B cell (primary cell): ENCODE data around the gene ARID1A. TPM values are rescaled to one million over a fixed set of nuclear protein-coding genes. Genes with fewer than 3 reads are reported as not detected.
A peak's percentile ranks its signal among the peaks of the same experiment; 100 is the strongest.

Experiments
- ATAC-seq: fragments of 200-7000 bp; cut with Tn5 transposase; one replicate; pipeline ENCODE4 v1.10.0; 2021; ENCODE audit warnings: low read depth, mild to moderate bottlenecking, moderate number of reproducible peaks, moderate library complexity
- CTCF ChIA-PET: fragments of 350-600 bp; sonication (Branson Sonifier 250); formaldehyde crosslinking; loops from one replicate; lab custom pipeline; 2021; ENCODE audit warnings: antibody characterized with exemption, inconsistent platforms; lab: Charles Lee
- POLR2A ChIA-PET: fragments of 350-600 bp; sonication (Branson Sonifier 250); formaldehyde crosslinking; loops from one replicate; lab custom pipeline; 2021; ENCODE audit warnings: antibody characterized with exemption; lab: Charles Lee
- DNase-seq: peaks from one replicate; pipeline ENCODE4 v3.0.0; 2013
- H2AFZ ChIP-seq: 2 replicates; pipeline ENCODE4 v1.6.1; 2012; ENCODE audit warnings: mild to moderate bottlenecking, low read depth, low read length; ENCODE audit not compliant: insufficient read depth, poor library complexity, severe bottlenecking
- H3K27ac ChIP-seq, 2 donors: 1 replicate in 1 of 2; 2 replicates in 1 of 2; pipeline ENCODE4 v1.5.1; 2012 to 2013; ENCODE audit warnings: low read length in 2 of 2, mild to moderate bottlenecking in 2 of 2, moderate library complexity in 1 of 2
- H3K27me3 ChIP-seq, 4 experiments: fragments of 200-600 bp in 1 of 4; sonication (generic) in 1 of 4; replicated peaks in 1 of 4; 1 replicate in 2 of 4; 2 replicates in 2 of 4; pipeline versions ENCODE4 v1.6.1 to v1.7.0; 2013 to 2016; ENCODE audit warnings: low read length in 3 of 4, mild to moderate bottlenecking in 2 of 4, mixed read lengths in 1 of 4, moderate library complexity in 1 of 4; ENCODE audit not compliant: insufficient read depth in 4 of 4, control insufficient read depth in 3 of 4; ENCODE audit errors: control extremely low read depth in 1 of 4
- H3K36me3 ChIP-seq, 2 experiments: replicated peaks in 1 of 2; 1 replicate in 1 of 2; 2 replicates in 1 of 2; pipeline versions ENCODE4 v1.6.1 to v1.7.1; 2013; ENCODE audit warnings: low read length in 1 of 2; ENCODE audit not compliant: insufficient read depth in 2 of 2, control insufficient read depth in 1 of 2; ENCODE audit errors: control extremely low read depth in 1 of 2, extremely low read depth in 1 of 2
- H3K4me1 ChIP-seq, 2 donors: fragments of 200-600 bp in 1 of 2; sonication (generic) in 1 of 2; 1 replicate in 1 of 2; 2 replicates in 1 of 2; pipeline versions ENCODE4 v1.5.1 to v1.6.1; 2013 to 2017; ENCODE audit warnings: low read length in 2 of 2; ENCODE audit not compliant: control insufficient read depth in 2 of 2, insufficient read depth in 2 of 2
- H3K4me2 ChIP-seq: replicated peaks from 2 replicates; pipeline ENCODE3; 2012; ENCODE audit warnings: mild to moderate bottlenecking, low read depth, low read length; ENCODE audit not compliant: poor library complexity, severe bottlenecking
- H3K4me3 ChIP-seq, 5 experiments: fragments of 200-600 bp in 1 of 5; sonication (generic) in 1 of 5; 1 replicate in 3 of 5; 2 replicates in 2 of 5; pipeline versions ENCODE4 v1.5.1 to v1.7.0; 2011 to 2016; ENCODE audit warnings: low read length in 4 of 5, mild to moderate bottlenecking in 4 of 5, low read depth in 2 of 5, control low read depth in 1 of 5, moderate library complexity in 1 of 5; ENCODE audit not compliant: insufficient read depth in 1 of 5; ENCODE audit errors: control extremely low read depth in 1 of 5, extremely low read depth in 1 of 5
- H3K79me2 ChIP-seq: fragments of 200-600 bp; sonication (generic); one replicate; pipeline ENCODE4 v1.6.0; 2016; ENCODE audit warnings: low read length; ENCODE audit not compliant: control insufficient read depth, insufficient read depth
- H3K9ac ChIP-seq: fragments of 200-600 bp; sonication (generic); 2 replicates; pipeline ENCODE4 v1.6.1; 2017; ENCODE audit warnings: mild to moderate bottlenecking, low read length, moderate library complexity
- H3K9me3 ChIP-seq, 3 donors: one replicate each; pipeline versions ENCODE4 v1.6.1 to v1.7.1; 2013; ENCODE audit warnings: low read length in 2 of 3; ENCODE audit not compliant: control insufficient read depth in 2 of 3, insufficient read depth in 1 of 3; ENCODE audit errors: control extremely low read depth in 1 of 3
- H4K20me1 ChIP-seq: 2 replicates; pipeline ENCODE4 v1.6.0; 2012; ENCODE audit warnings: mild to moderate bottlenecking, low read length; ENCODE audit not compliant: insufficient read depth, control insufficient read depth, poor library complexity, severe bottlenecking
- H3K27ac Mint-ChIP-seq: one replicate; pipeline ENCODE4 v1.8.0; 2021; ENCODE audit warnings: mixed read lengths
- H3K27me3 Mint-ChIP-seq: one replicate; pipeline ENCODE4 v1.8.0; 2021; ENCODE audit warnings: mixed read lengths
- H3K4me1 Mint-ChIP-seq: one replicate; pipeline ENCODE4 v1.8.0; 2021; ENCODE audit warnings: mixed read lengths
- H3K4me3 Mint-ChIP-seq: one replicate; pipeline ENCODE4 v1.8.0; 2021; ENCODE audit warnings: mixed read lengths
- H3K9me3 Mint-ChIP-seq: one replicate; pipeline ENCODE4 v1.8.0; 2022; ENCODE audit warnings: mixed read lengths; ENCODE audit not compliant: insufficient read depth
- CTCF ChIP-seq: fragments of 200-600 bp; IDR thresholded peaks from one replicate; pipeline ENCODE4 v1.8.0; 2022; ENCODE audit warnings: antibody characterized with exemption, mild to moderate bottlenecking
- EZH2 ChIP-seq: IDR thresholded peaks from 2 replicates; pipeline ENCODE4 v1.6.1; 2012; ENCODE audit warnings: borderline replicate concordance, low read depth, mild to moderate bottlenecking, moderate library complexity, low read length; ENCODE audit not compliant: insufficient read depth, poor library complexity, severe bottlenecking
- WGBS: methylation state at CpG from one replicate; pipeline ENCODE4 v1.1.5; 2013; ENCODE audit warnings: missing lambda C conversion rate; ENCODE audit not compliant: insufficient coverage; 5-methylcytosine and 5-hydroxymethylcytosine counted together
- intact Hi-C: fragments of 100-400 bp; cut with micrococcal nuclease; formaldehyde crosslinking; loops from one replicate; pipeline ENCODE4 v1.10.0; 2022
- polyA plus RNA-seq: library from polyadenylated mRNA; depleted of rRNA; stranded (reverse); fragments of >200 nt; gene quantifications from 2 replicates; pipeline ENCODE4 v1.2.3, GENCODE V29; 2012
- total RNA-seq, 2 donors: library from RNA; stranded (reverse); fragments of 120-200 nt in 1 of 2; gene quantifications; 1 replicate in 1 of 2; 2 replicates in 1 of 2; pipeline versions ENCODE4 v1.2.3 to v1.2.4, GENCODE V29; 2013 to 2022

The ARID1A gene
- total and polyA plus RNA-seq, 2 donors (not counting 1 experiment from before 2014, with no cell fraction given) = 80.7 to 150 TPM

GRCh38 chr1:26689504-26689903 lies 6.3 kb upstream of the ARID1A start:
- no peaks in the 10 kb centered on the region for H3K27me3 ChIP-seq
- H3K36me3 ChIP-seq = no peaks in the 10 kb centered on the region
- DNase-seq (no peak), ATAC-seq (no peak)
- H3K4me1 Mint-ChIP-seq = peaks cover 23% of the 10 kb centered on the region
- H3K4me3 ChIP-seq = no peak overlapping the region
- no peak overlapping the region for H3K27ac ChIP-seq
- H3K27ac Mint-ChIP-seq = no peak overlapping the region
- ChIA-PET POLR2A (no interaction called here), CTCF (interaction anchor here (2.3 to 7.4 kb wide), 3 partner anchors 12 to 98 kb away, joined by 6 to 130 read pairs (median 93); partner anchors contain the start of gene PIGV)
- peaks cover 16 to 19% of the 10 kb centered on the region in 2 donors for H3K4me1 ChIP-seq
- no peaks in the 10 kb centered on the region for H3K9me3 Mint-ChIP-seq
- intact Hi-C loops = no loop called here
- H4K20me1 ChIP-seq = no peaks in the 10 kb centered on the region
- H3K9me3 ChIP-seq = no peaks in the 10 kb centered on the region
- TF ChIP-seq EZH2 = no peak
- no peak for TF ChIP-seq CTCF
- no peak overlapping the region for H3K9ac ChIP-seq
- H3K4me3 Mint-ChIP-seq = no peak overlapping the region
- no peak overlapping the region for H2AFZ ChIP-seq
- no peak overlapping the region for H3K4me2 ChIP-seq
- no peaks in the 10 kb centered on the region for H3K79me2 ChIP-seq
- WGBS = 96% methylated on average over 9 of the region's 9 CpGs
- no peaks in the 10 kb centered on the region for H3K27me3 Mint-ChIP-seq

- no peak for TF ChIP-seq CTCF
- Histone ChIP-seq H3K79me2 (no peaks in the 10 kb centered on the region), H3K9ac (no peak overlapping the region), H3K9me3 (no peaks in the 10 kb centered on the region), H3K27me3 (no peaks in the 10 kb centered on the region), H3K36me3 (no peaks in the 10 kb centered on the region), H3K4me2 (no peak overlapping the region), H4K20me1 (no peaks in the 10 kb centered on the region), H3K4me1 (peaks cover 22 to 25% of the 10 kb centered on the region in 2 donors), H2AFZ (no peak overlapping the region), H3K27ac (no peak overlapping the region), H3K4me3 (no peak overlapping the region)
- Mint-ChIP-seq H3K4me3 (no peak overlapping the region), H3K27ac (peak overlapping the region; percentile 50), H3K27me3 (no peaks in the 10 kb centered on the region), H3K9me3 (no peaks in the 10 kb centered on the region), H3K4me1 (peaks cover 29% of the 10 kb centered on the region)
- intact Hi-C loops = loop anchor here (5.0 to 10.0 kb wide), 2 partner anchors 88 to 185 kb away; no protein-coding TSS in a partner anchor
- no CpG with 5 or more reads among the region's 2 CpGs for WGBS
- ChIA-PET POLR2A (interaction anchor here (3.6 kb wide), 1 partner anchor 13 kb away, joined by 14 read pairs; no protein-coding TSS in a partner anchor), CTCF (interaction anchor here (1.4 to 7.4 kb wide), 5 partner anchors 8 to 97 kb away, joined by 3 to 130 read pairs (median 6); partner anchors contain the start of gene PIGV)
- DNase-seq (no peak), ATAC-seq (no peak)
Observed at GRCh38 chr1:26690157-26690556, 5.7 kb upstream of the ARID1A start.
